IPS-20b (cell line): ENCODE measurements around the gene VPS13D.

ENCODE experiments used
- H3K27ac ChIP-seq: one replicate; pipeline ENCODE4 v1.5.1; 2013; ENCODE audit warnings: low read length
- H3K27me3 ChIP-seq: 2 replicates; pipeline ENCODE4 v1.6.1; 2013; ENCODE audit warnings: mild to moderate bottlenecking, low read length, inconsistent platforms; ENCODE audit not compliant: insufficient read depth
- H3K36me3 ChIP-seq: 2 replicates; pipeline ENCODE4 v1.6.1; 2013; ENCODE audit warnings: low read depth, mild to moderate bottlenecking, inconsistent platforms, low read length, moderate library complexity; ENCODE audit not compliant: insufficient read depth
- H3K4me1 ChIP-seq: 2 replicates; pipeline ENCODE4 v1.6.1; 2013; ENCODE audit warnings: mild to moderate bottlenecking, control low read depth, inconsistent platforms, low read length, moderate library complexity; ENCODE audit not compliant: insufficient read depth
- H3K4me3 ChIP-seq: 2 replicates; pipeline ENCODE4 v1.5.1; 2013; ENCODE audit warnings: mild to moderate bottlenecking, low read length, inconsistent platforms
- H3K9ac ChIP-seq: 2 replicates; pipeline ENCODE4 v1.6.1; 2013; ENCODE audit warnings: low read depth, mild to moderate bottlenecking, inconsistent platforms, low read length, moderate library complexity
- H3K9me3 ChIP-seq: 2 replicates; pipeline ENCODE4 v1.6.1; 2013; ENCODE audit warnings: mild to moderate bottlenecking, low read depth, low read length, inconsistent platforms; ENCODE audit not compliant: insufficient read depth

VPS13D gene

DNA sequence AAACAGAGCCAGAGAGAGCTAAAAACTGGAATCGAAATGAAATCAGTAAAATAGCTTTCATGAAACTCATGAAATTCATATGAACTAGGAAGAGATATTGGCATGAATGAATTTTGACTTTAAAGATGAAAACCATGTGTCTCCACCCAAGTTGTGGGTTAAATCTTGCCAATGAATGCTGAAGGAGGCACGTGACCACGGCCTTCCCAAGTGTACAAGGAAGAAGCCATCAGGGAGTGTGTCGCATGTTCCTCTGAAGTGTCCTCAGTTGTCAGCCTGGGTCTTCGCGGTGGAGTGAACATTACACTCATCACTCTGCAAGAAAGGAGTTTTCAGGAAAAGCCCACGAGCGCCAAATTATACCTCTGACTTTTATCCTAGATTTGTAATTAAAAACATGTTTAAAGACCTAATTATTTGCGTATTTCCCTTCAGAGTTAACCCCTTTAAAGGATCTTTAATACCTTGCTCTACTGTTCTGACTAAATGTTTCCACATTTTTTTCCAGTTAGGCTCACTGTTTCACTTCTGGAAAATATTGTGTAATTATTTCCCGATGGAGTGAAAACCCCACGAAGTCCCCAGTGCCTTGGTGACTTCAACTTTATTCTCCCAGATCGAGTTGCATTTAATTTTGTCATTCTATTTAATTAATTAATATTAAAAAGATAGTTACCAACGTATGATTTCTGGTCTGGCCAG is 269.9 kb downstream of the VPS13D start:
- Histone ChIP-seq H3K9me3 (no peaks in the 10 kb centered on the region), H3K27me3 (no peaks in the 10 kb centered on the region), H3K4me3 (no peak overlapping the region), H3K27ac (no peak overlapping the region), H3K4me1 (no peaks in the 10 kb centered on the region), H3K9ac (no peak overlapping the region), H3K36me3 (peaks cover 8% of the 10 kb centered on the region; the same call in 1 of the 2 replicates)

DNA sequence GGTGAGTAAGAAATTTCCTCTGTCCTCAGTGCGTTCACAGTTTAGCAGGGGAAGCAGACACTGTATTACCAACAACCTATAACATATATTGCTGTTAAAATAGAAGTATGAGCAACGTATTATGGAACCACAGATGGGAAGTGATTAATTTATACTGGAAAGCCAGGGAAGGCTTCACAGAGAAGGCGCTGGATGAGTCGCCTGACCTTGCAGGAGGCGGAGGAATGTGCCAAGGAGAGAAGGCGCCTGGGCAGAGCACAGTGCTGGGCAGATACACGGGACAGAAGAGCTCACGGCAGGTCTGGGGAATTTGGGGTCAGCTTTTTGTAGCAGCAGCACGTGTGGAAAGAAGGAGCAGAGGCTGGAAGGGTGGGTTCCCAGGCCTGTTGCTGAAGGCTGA is 271.8 kb downstream of the VPS13D start:
- H3K9ac ChIP-seq: no peak overlapping the region
- H3K4me1 ChIP-seq: no peaks in the 10 kb centered on the region
- no peak overlapping the region for H3K4me3 ChIP-seq
- H3K27me3 ChIP-seq: no peaks in the 10 kb centered on the region
- H3K9me3 ChIP-seq: no peaks in the 10 kb centered on the region
- H3K27ac ChIP-seq: no peak overlapping the region
- peaks cover 8% of the 10 kb centered on the region; the same call in 1 of the 2 replicates for H3K36me3 ChIP-seq

DNA sequence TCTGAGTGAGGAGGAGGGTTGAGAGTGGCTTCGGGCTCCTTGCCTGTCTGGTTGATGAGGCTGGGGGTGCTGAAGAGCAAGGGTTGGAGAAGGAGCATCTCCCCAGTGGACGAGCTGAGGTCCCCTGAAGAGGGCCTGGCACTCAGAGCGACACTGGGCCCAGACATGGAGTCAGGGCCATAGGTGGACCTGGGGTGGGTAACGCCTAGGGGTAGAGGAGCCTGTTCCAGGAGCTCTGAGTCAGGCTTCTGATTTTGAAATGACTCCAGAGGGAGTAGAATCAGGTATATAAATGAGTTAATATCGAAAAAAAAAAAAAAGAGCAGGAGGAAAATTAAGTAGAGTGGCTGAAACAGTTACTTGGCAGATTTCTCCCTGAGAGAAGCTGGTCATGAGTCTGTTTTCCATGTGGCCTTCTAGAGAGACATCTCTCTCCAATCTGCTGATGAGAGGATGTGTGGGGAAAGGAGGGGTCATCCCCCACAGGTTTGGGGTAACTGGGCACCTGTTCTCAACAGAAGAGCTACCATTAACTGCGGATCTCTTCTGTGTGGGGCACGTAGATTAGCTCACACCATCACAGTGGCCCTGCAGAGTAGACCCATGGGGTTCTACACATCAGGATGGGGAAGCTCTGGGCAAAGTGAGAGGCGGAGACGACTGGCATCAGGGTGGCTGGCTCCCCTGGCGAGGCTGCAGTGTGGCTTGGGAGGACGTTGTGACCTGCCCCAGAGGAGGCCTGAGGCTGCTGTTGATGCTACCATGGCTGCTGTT is 272.7 kb downstream of the VPS13D start:
- Histone ChIP-seq H3K9ac (no peak overlapping the region), H3K4me1 (no peaks in the 10 kb centered on the region), H3K36me3 (peaks cover 6% of the 10 kb centered on the region; the same call in 1 of the 2 replicates), H3K4me3 (no peak overlapping the region), H3K27me3 (no peaks in the 10 kb centered on the region), H3K9me3 (no peaks in the 10 kb centered on the region), H3K27ac (no peak overlapping the region)

DNA sequence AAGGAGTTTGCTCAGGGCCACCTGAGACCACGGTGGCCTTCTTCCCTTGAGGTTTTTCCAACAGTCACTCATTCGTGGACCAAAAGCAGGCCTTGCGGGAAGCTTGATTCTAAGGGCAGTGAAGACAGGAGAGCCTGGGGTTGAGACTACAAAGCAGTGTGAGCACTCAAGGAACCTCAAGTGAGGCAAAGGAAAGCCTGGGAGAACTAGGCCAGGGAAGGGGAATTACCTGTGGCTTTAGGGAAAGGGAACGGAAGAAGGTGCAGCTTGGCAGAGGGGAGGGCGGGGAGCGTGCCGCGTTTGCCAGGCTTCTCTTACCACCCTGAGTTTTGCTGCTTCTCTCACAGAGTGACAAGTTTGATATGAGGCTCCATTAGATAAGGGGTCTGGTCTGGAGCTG is 273.9 kb downstream of the VPS13D start:
- Histone ChIP-seq H3K4me3 (no peak overlapping the region), H3K27ac (no peak overlapping the region)

DNA sequence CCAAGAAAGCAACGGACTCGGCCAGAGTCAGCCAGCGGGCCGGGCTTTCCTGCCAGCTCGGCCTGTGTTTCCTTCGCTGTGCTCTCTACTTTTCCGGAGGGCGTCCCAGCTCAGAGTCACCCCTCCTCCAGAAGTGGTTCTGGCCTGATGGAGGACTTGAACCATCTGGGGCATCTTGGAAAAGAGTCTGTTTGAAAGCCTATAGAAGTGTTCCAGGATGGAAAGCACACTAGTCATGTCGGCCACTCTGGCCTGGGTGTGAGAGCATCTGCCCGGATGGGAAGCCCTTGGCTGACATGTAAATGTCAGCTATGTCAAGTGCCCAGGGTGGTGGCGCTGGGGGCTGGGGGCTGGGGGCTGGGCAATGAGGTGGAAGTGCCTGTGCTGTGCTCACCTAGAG is 274.8 kb downstream of the VPS13D start:
- H3K9me3 ChIP-seq: no peaks in the 10 kb centered on the region
- H3K4me1 ChIP-seq: peaks cover under 1% of the 10 kb centered on the region; the same call in 1 of the 2 replicates
- no peaks in the 10 kb centered on the region for H3K27me3 ChIP-seq
- H3K9ac ChIP-seq: no peak overlapping the region
- H3K36me3 ChIP-seq: no peaks in the 10 kb centered on the region
- H3K4me3 ChIP-seq: no peak overlapping the region
- H3K27ac ChIP-seq: no peak overlapping the region

More for the DNA sequence above, 273.9 kb downstream of the VPS13D start:
- Histone ChIP-seq H3K36me3 (0 out of 2 replicates have a peak, but pooled peaks cover 4% of the 10 kb centered on the region), H3K9me3 (no peaks in the 10 kb centered on the region), H3K9ac (no peak overlapping the region), H3K4me1 (no peaks in the 10 kb centered on the region), H3K27me3 (no peaks in the 10 kb centered on the region)

DNA sequence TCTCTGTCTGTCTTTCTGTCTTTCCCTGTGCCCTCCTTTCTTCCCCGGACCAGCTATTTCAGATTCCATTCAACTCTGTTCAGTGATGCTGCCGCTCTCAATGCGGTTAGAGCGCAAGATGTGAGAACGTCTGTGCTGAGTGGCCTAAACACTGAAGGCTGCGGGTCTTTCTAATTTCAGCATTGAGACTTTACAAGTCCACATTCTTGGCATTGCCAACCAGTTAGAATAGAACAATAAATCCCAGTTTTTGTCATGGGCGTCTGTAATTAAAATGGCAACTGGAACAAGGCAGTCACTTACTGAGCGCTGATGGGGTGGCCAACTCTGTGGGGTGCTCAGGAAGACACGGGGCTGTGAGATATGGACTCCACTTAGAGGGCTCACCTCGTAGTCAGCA is 275.4 kb downstream of the VPS13D start:
- Histone ChIP-seq H3K27me3 (no peaks in the 10 kb centered on the region), H3K27ac (no peak overlapping the region), H3K4me1 (peaks cover 6% of the 10 kb centered on the region; the same call in 1 of the 2 replicates), H3K36me3 (no peaks in the 10 kb centered on the region), H3K4me3 (no peak overlapping the region), H3K9me3 (no peaks in the 10 kb centered on the region), H3K9ac (no peak overlapping the region)

DNA sequence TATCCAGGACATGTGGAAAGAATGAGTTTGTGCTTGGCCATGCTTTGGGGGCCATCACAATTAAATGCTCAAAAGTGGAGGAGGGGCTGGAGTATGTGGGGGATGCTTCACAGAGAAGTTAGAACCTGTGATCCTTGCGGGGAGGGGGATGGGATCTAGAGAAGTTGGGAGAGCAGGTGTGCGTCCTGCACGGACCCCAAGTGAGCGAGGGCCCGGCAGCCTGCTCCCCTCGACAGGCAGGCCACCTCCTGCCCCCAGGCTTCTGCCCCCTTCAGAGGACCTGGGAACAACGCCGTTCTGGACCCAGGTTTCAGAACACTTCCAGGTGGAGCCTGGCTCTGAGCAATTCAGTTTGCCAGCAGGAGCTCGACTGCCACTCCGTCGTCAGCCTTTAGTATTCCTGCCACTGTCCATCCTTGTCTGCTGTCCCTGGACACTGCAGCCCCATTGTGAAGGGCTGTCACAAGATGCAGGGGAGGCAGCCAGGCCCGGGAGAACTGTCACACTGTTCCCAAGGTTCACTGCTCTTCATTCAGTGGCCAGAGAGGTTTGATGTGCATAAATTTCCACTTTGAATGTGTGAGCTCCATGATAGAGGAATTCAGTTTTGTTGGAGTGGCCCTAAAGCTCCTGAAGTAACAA is 275.9 kb downstream of the VPS13D start:
- H3K9me3 ChIP-seq: no peaks in the 10 kb centered on the region
- no peaks in the 10 kb centered on the region for H3K36me3 ChIP-seq

DNA sequence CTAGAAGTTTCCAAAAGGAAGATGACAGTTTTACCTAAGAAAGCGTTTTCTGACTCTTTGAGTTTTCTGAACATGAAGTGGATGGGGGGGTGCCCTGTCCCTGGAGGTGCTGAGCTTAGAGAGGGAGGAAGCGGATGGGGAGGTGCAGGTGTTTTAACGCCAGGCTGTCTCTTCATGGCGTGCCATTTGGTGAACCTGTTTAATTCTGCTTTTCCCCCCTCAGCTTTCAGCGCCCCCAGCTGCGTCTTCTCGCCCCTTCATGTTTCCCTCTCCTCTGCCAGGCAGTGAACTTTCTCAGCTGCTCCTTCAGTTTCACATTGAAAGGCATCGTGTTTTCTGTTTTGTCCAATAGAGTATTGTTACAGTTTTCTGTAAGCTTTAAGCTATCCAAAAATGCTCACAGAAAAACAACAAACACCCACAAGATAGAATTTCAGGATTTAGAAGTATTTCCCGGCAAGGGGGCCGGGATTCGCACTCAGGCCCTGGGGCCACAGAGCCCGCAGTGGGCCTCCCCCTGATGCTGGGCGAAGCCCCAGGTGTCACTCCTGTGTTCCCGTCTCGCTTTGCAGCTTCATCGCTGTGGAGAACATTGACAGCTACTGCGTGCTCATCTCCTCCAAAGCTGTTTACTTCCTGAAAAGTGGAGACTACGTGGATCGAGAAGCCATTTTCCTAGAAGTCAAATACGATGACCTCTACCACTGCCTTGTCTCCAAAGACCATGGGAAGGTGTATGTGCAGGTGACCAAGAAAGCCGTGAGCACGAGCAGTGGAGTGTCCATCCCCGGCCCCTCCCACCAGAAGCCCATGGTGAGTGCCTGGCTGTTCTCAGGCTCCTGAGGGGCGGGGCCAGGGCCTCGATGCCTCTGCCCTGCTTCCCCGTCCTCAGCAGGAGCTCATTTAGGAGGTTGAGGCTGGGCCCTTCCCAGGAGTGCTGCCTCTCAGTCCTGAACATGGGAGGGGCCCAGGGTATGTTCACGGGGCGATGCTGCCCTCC is 276.8 kb downstream of the VPS13D start:
- Histone ChIP-seq H3K9ac (no peak overlapping the region), H3K4me1 (peaks cover 19% of the 10 kb centered on the region; the same call in 1 of the 2 replicates), H3K27ac (no peak overlapping the region), H3K4me3 (no peak overlapping the region), H3K27me3 (no peaks in the 10 kb centered on the region), H3K36me3 (no peaks in the 10 kb centered on the region), H3K9me3 (no peaks in the 10 kb centered on the region)

More for the DNA sequence above, 275.9 kb downstream of the VPS13D start:
- no peak overlapping the region for H3K27ac ChIP-seq
- H3K4me1 ChIP-seq: peaks cover 11% of the 10 kb centered on the region; the same call in 1 of the 2 replicates
- no peak overlapping the region for H3K4me3 ChIP-seq
- no peaks in the 10 kb centered on the region for H3K27me3 ChIP-seq
- no peak overlapping the region for H3K9ac ChIP-seq

DNA sequence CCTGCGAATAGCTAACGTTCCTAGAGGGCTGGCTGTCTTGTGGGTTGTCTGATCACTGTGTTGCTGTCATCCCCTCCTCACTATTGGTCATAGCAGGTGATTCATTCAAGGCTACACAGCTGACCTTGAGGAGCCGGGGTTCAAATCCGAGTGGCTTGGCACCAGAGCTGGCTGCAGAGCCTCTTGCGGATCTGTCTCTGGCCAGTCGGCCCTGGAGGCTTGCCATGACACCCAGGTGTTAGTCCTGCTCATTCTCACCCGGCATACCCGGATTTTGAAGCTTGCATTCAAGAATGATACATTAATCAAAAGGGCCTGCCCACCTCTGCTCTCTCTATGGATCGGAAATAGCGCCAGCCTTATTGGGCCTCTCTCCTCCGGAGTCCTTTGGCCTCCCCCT is 277.8 kb downstream of the VPS13D start:
- no peak overlapping the region for H3K9ac ChIP-seq
- H3K4me3 ChIP-seq: no peak overlapping the region
- no peak overlapping the region for H3K27ac ChIP-seq
- no peaks in the 10 kb centered on the region for H3K9me3 ChIP-seq
- H3K4me1 ChIP-seq: peaks cover 20% of the 10 kb centered on the region; the same call in 1 of the 2 replicates
- no peaks in the 10 kb centered on the region for H3K27me3 ChIP-seq
- H3K36me3 ChIP-seq: no peaks in the 10 kb centered on the region

DNA sequence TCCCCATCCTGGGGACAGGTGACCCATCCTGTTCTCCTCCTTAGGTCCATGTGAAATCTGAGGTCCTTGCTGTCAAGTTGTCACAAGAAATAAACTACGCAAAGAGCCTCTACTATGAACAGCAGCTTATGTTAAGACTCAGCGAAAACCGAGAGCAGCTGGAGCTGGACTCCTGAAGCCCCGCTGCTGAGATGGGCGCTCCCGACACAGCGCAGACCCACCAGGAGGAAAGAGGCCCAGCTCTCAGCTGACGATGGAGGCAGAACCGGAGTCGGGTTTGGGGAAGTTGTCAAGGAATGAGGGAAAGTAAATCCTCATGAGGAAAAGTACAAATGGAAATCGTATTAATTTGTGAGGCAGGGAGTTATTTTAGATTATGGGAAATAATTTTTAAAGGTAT is 279.0 kb downstream of the VPS13D start:
- Histone ChIP-seq H3K9ac (no peak overlapping the region), H3K4me3 (no peak overlapping the region), H3K27me3 (no peaks in the 10 kb centered on the region), H3K9me3 (no peaks in the 10 kb centered on the region), H3K4me1 (peaks cover 20% of the 10 kb centered on the region; the same call in 1 of the 2 replicates), H3K27ac (no peak overlapping the region), H3K36me3 (no peaks in the 10 kb centered on the region)

DNA sequence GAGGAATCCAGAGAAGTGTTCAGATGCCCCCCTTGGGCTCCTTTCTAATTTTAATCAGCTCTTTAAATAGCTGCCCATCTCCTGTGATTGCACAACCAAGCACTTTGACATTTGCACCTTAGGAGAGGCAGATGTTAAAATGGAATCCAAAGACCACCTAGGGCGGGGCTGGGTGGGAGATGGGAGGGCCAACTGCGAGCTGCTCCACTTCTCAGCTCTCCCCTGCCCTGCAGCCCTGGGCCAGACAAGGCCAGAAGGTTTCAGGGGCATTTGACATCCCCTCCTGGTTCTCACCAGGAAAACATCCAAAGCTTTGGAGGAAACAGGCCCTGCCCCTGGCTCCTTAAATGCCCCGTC is 281.3 kb downstream of the VPS13D start:
- Histone ChIP-seq H3K9me3 (no peaks in the 10 kb centered on the region), H3K36me3 (no peaks in the 10 kb centered on the region), H3K4me1 (peaks cover 20% of the 10 kb centered on the region; the same call in 1 of the 2 replicates), H3K27me3 (no peaks in the 10 kb centered on the region), H3K27ac (peak overlapping the region; percentile 69), H3K9ac (no peak overlapping the region), H3K4me3 (no peak overlapping the region)
